HG03520 (cell line): ENCODE measurements around the gene LARGE1.
"Not testable (repeated sequence)": the region's sequence is repeated elsewhere in the genome, so short reads cannot be mapped to it uniquely, and the experiment has no call there.

Experiments
- ATAC-seq: cut with Tn5 transposase; IDR thresholded peaks from one replicate; pipeline ENCODE4 v1.9.1; 2021; ENCODE audit warnings: mild to moderate bottlenecking, moderate library complexity; ENCODE audit not compliant: unreplicated experiment

The LARGE1 gene

DNA sequence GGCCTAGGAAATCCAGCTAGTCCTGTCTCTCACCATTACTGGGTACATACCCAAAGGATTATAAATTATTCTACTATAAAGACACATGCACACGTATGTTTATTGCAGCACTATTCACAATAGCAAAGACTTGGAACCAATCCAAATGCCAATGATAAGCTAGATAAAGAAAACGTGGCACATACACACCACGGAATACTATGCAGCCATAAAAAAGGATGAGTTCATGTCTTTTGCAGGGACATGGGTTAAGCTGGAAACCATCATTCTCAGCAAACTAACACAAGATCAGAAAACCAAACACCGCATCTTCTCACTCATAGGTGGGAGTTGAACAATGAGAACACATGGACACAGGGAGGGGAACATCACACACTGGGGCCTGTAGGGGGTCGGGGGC is 61.6 kb downstream of the LARGE1 start:
- not testable (repeated sequence) for ATAC-seq

DNA sequence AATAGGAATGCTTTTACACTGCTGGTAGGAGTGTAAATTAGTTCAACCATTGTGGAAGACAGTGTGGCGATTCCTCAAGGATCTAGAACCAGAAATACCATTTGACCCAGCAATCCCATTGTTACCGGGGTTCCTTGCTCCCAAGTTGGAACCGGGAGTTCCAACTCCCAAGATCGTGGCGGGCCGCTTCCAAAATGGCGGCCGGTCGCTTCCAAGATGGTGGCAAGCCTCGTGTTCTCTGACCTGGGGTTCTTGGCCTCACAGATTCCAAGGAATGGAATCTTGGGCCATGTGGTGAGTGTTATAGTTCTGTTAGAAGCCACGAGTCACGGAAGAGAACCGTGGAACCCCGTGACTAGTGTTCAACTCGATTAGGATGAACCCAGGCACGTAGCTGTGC is 62.5 kb downstream of the LARGE1 start:
- not testable (repeated sequence) for ATAC-seq

GRCh38 chr22:33854724-33855123 is 65.6 kb downstream of the LARGE1 start:
- ATAC-seq: no peak

GRCh38 chr22:33853200-33854097 is 66.8 kb downstream of the LARGE1 start:
- ATAC-seq: no peak

- no peak for ATAC-seq
Observed at GRCh38 chr22:33851821-33852384, 68.4 kb downstream of the LARGE1 start.

- no peak for ATAC-seq
Observed at GRCh38 chr22:33851240-33851639, 69.0 kb downstream of the LARGE1 start.

GRCh38 chr22:33850724-33851123 is 69.6 kb downstream of the LARGE1 start:
- ATAC-seq: no peak

- no peak for ATAC-seq
Observed at GRCh38 chr22:33850193-33850592, 70.1 kb downstream of the LARGE1 start.

DNA sequence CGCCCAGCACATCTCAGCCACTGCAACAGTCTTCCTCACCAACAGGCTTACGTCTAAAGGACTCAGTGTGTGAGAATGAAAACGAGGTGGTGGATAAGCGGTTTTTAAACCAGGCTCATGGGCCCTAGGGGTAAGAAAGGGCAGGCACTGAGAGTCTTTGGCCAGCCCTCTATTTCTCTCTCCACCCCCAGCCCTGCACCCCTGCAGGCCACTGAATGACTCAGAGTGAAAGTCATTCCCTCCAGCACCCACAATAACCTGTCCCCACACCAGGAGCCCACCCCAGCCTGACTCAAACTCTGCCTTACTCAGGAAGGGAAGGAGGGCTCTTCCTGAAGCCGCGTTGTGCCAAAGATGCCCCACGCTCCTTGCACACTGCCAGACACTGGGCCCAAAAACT is 72.0 kb downstream of the LARGE1 start:
- no peak for ATAC-seq

DNA sequence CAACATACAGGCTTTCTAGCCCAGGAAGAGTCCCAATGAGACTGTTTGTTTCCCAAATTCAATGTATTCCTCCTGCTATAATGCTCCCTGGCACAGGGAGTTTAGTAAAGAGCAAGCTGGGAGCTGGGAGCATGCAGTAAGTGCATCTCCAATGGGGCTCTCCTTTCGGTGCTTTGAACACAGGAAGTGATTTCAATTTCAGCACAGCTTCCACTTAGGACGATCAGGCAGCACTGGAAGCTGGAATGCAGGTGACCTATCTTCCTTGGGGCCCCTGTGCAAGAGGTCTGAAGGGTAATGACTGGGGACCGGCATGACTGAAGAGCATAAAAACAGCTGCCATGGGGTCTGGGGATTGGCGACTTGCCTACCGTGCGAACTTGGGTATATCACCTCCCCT is 76.0 kb downstream of the LARGE1 start:
- no peak for ATAC-seq

DNA sequence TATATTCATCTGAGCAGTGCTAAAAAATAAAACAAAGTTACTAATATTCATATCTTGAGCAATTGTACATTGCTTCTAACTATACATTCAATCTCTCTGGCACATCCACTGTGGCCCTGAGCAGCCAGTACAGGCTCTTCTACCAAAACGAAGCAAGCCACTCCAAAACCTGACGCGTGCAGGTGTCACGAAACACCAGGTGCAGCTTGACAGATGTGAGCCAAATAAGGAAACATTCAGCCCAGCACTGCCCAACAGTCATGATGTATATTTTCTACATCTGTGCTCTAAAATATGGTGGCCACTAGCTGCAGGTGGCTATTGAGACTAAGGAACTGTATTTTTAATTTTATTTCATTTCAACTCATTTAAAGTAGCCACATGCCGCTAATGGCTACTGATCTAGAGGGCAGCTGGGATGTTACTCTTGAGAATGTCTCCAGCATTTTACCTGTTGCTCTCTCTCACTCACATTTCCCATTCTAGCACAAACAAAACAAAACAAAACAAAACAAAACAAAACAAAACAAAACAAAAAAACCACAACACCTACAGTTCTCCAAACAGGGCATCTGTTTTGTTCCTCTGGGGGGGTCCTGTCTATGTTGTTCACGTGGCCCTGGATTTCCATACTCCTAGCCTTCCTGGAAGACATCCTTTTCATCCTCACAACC is 77.7 kb downstream of the LARGE1 start:
- ATAC-seq: no peak

- no peak for ATAC-seq
Observed at GRCh38 chr22:33842006-33842354, 78.3 kb downstream of the LARGE1 start.

- ATAC-seq: no peak
Observed at GRCh38 chr22:33841281-33842005, 78.8 kb downstream of the LARGE1 start.

DNA sequence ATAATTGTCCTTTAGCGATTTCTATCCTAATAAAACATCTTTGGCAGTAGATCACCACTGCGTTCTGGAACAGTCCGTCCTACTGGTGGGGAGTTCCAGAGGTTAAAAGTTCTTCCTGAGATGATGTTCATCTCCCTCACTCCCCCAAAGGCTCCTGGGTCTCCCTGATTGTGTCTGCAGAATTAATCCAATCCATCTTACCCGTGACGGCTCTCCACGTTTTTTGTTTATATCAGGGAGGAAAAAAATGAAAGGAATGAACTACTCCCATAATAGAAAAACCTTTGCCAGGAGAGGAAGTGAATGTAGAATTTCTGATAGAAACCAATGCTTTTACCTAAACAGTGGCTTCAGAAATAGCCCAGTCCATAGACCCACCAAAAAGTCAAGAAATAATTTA is 81.6 kb downstream of the LARGE1 start:
- no peak for ATAC-seq

DNA sequence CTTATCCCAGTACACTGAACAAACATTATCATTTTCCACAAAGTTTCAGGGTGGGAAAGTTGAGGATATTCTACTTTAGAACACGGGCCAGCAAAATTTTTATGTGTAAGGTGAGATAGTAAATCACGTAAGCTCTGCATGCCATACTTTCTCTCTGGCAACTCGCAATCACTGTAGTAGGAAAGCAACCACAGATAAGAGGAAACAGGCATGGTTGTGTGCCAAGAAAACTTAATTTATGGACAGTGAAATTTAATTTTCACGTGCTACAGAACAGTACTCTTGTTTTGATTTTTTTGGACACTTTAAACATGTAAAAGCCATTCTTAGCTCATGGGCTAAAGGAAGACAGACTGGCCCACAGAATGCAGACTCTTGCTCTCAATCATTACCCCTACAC is 82.5 kb downstream of the LARGE1 start:
- ATAC-seq: no peak

GRCh38 chr22:33835265-33835664 is 85.0 kb downstream of the LARGE1 start:
- no peak for ATAC-seq

GRCh38 chr22:33832558-33833151 is 87.6 kb downstream of the LARGE1 start:
- ATAC-seq: no peak

DNA sequence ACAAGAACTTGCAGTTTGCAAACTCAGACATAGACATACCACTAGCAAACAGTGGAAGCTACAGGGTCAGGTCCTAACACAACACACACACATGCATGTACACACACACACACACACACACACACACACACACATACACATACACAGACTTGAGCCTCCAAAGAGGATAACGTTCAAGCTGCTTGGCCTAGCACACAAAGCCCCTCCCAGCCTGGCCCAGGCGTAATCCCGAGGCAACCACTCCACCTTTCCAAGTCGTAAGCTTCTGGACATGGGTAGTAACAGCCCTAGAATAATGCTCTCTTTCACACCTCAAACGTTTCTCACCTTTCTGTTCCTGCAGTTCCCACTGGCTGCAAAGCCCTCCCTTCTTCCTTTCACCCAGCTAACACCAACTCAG is 88.6 kb downstream of the LARGE1 start:
- ATAC-seq: no peak

- ATAC-seq: no peak
Observed at GRCh38 chr22:33831207-33831606, 89.1 kb downstream of the LARGE1 start.

GRCh38 chr22:33829546-33830280 is 90.6 kb downstream of the LARGE1 start:
- no peak for ATAC-seq
